Liver (tissue), 3 donors: ENCODE results near the gene TTC32.

Experiments used
- ATF3 ChIP-seq: IDR thresholded peaks from 2 replicates; pipeline ENCODE4 v1.6.1; 2016; ENCODE audit warnings: antibody characterized with exemption
- CTCF ChIP-seq: fragments of 150-350 bp; IDR thresholded peaks from 2 replicates; pipeline ENCODE4 v1.5.1; 2017; ENCODE audit warnings: improper control_type of control experiment, low read depth, low read length; ENCODE audit not compliant: missing input control
- EGR1 ChIP-seq, 2 donors: IDR thresholded peaks; 2 replicates each; pipeline ENCODE4 v1.6.1; 2016 to 2018; ENCODE audit warnings: antibody characterized with exemption in 2 of 2, low read depth in 2 of 2
- FOXA1 ChIP-seq: IDR thresholded peaks from 2 replicates; pipeline ENCODE4 v1.6.1; 2016; ENCODE audit warnings: antibody characterized with exemption
- HNF4A ChIP-seq, 2 donors: conservative IDR thresholded peaks; 2 replicates each; pipeline ENCODE4 v1.6.1; 2016; ENCODE audit warnings: antibody characterized with exemption in 2 of 2, mild to moderate bottlenecking in 2 of 2
- HNF4G ChIP-seq: IDR thresholded peaks from 2 replicates; pipeline ENCODE4 v1.6.1; 2016; ENCODE audit warnings: antibody characterized with exemption
- JUND ChIP-seq, 2 donors: IDR thresholded peaks; 2 replicates each; pipeline ENCODE4 v1.6.1; 2016; ENCODE audit warnings: antibody characterized with exemption in 2 of 2
- MAX ChIP-seq: IDR thresholded peaks from 2 replicates; pipeline ENCODE4 v1.6.1; 2016; ENCODE audit warnings: antibody characterized with exemption
- RAD21 ChIP-seq, 2 donors: IDR thresholded peaks; 2 replicates each; pipeline ENCODE4 v1.6.1; 2016; ENCODE audit warnings: antibody characterized with exemption in 2 of 2, mild to moderate bottlenecking in 2 of 2
- REST ChIP-seq: IDR thresholded peaks from 2 replicates; pipeline ENCODE4 v1.6.1; 2016; ENCODE audit warnings: antibody characterized with exemption, mild to moderate bottlenecking
- SP1 ChIP-seq: IDR thresholded peaks from 2 replicates; pipeline ENCODE4 v1.6.1; 2018; ENCODE audit warnings: antibody characterized with exemption, mild to moderate bottlenecking
- TAF1 ChIP-seq: conservative IDR thresholded peaks from 2 replicates; pipeline ENCODE4 v1.6.1; 2016; ENCODE audit warnings: antibody characterized with exemption, mild to moderate bottlenecking
- YY1 ChIP-seq: IDR thresholded peaks from 2 replicates; pipeline ENCODE4 v1.6.1; 2016; ENCODE audit warnings: antibody characterized with exemption, mild to moderate bottlenecking
- ZBTB33 ChIP-seq: IDR thresholded peaks from 2 replicates; pipeline ENCODE4 v1.6.1; 2016; ENCODE audit warnings: antibody characterized with exemption
- donor health status: healthy.
- donor health status: healthy.

GRCh38 chr2:19874726-19875125, 27.1 kb downstream of the TTC32 start:
- TF ChIP-seq FOXA1 (no peak), MAX (no peak), CTCF (no peak), JUND (IDR thresholded peaks at IDR 0.05) (no peak), SP1 (no peak), RAD21 (IDR thresholded peaks at IDR 0.05) (no peak), REST (no peak), HNF4A (conservative IDR thresholded peaks at IDR 0.05) (no peak), EGR1 (IDR thresholded peaks at IDR 0.05; ENCODE audit: low read depth in 2 of 2) (no peak), ZBTB33 (no peak), TAF1 (no peak), YY1 (no peak), ATF3 (no peak), HNF4G (no peak)
